ENCODE measurements around the gene PINK1.

Gene PINK1

DNA sequence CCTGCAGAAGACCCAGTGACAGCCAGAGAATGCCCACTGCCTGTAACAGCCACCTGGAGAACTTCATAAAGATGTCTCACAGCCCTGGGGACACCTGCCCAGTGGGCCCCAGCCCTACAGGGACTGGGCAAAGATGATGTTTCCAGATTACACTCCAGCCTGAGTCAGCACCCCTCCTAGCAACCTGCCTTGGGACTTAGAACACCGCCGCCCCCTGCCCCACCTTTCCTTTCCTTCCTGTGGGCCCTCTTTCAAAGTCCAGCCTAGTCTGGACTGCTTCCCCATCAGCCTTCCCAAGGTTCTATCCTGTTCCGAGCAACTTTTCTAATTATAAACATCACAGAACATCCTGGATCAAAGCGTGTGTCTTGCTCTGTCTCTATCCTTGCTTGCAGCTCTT, 14.7 kb upstream of the PINK1 start:
- Mint-ChIP-seq H3K9me3 (no peaks in the 10 kb centered on the region), H3K4me3 (no peak overlapping the region), H3K36me3 (ENCODE audit: low read depth) (peaks cover 62% of the 10 kb centered on the region), H3K27ac (no peak overlapping the region), H3K4me1 (ENCODE audit: low read depth) (no peaks in the 10 kb centered on the region), H3K27me3 (no peaks in the 10 kb centered on the region)
- intact Hi-C loops (cut with micrococcal nuclease), result no loop called here

DNA sequence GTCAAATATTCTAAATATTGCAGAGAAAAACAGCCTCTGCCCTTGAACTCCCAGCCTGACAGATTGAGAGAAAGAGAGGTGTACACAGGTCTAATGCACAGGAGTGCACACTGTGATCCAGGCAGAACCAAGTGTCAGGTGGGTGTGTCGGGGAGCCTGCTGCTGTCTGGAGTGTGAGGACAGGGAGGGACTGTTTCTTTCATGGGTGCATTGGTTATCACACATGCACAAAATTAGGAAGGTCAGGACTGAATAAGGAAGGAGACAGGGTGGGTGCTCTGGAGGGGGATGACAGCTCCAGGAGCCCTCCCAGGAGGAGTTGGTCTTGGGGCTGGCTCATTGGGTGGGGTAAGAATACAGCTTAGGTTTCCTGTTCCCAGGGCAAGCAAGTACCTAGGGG, 13.3 kb upstream of the PINK1 start:
- H3K27ac Mint-ChIP-seq, result no peak overlapping the region
- H3K4me3 Mint-ChIP-seq, result no peak overlapping the region
- peaks cover 49% of the 10 kb centered on the region for H3K36me3 Mint-ChIP-seq (ENCODE audit: low read depth)
- no peaks in the 10 kb centered on the region for H3K4me1 Mint-ChIP-seq (ENCODE audit: low read depth)
- H3K9me3 Mint-ChIP-seq, result no peaks in the 10 kb centered on the region
- no peaks in the 10 kb centered on the region for H3K27me3 Mint-ChIP-seq
- intact Hi-C loops (cut with micrococcal nuclease), result no loop called here

DNA sequence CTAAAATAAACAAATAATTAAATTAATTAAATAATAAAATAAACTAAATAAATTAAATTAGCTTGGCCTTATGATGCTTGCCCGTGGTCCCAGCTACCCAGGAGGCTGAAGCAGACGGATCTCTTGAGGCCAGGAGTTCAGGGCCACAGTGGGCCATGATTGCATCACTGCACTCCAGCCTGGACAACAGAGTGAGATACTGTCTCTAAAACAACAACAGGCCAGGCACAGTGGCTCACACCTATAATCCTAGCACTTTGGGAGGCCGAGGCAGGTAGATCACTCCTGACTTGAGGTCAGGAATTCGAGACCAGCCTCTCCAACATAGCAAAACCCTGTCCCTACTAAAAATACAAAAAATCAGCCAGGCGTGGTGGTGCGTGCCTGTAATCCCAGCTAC, 12.2 kb upstream of the PINK1 start:
- H3K4me1 Mint-ChIP-seq (ENCODE audit: low read depth), result no peaks in the 10 kb centered on the region
- no peaks in the 10 kb centered on the region for H3K9me3 Mint-ChIP-seq
- intact Hi-C loops (cut with micrococcal nuclease), result no loop called here
- no peak overlapping the region for H3K4me3 Mint-ChIP-seq
- no peaks in the 10 kb centered on the region for H3K27me3 Mint-ChIP-seq
- H3K27ac Mint-ChIP-seq, result no peak overlapping the region
- H3K36me3 Mint-ChIP-seq (ENCODE audit: low read depth), result peaks cover 40% of the 10 kb centered on the region

GRCh38 chr1:20624709-20625108, 8.5 kb upstream of the PINK1 start:
- Mint-ChIP-seq H3K36me3 (ENCODE audit: low read depth) (peaks cover 6% of the 10 kb centered on the region), H3K27ac (no peak overlapping the region), H3K27me3 (no peaks in the 10 kb centered on the region), H3K4me1 (ENCODE audit: low read depth) (no peaks in the 10 kb centered on the region), H3K4me3 (no peak overlapping the region), H3K9me3 (peaks cover 15% of the 10 kb centered on the region)
- intact Hi-C loops (cut with micrococcal nuclease), result no loop called here

DNA sequence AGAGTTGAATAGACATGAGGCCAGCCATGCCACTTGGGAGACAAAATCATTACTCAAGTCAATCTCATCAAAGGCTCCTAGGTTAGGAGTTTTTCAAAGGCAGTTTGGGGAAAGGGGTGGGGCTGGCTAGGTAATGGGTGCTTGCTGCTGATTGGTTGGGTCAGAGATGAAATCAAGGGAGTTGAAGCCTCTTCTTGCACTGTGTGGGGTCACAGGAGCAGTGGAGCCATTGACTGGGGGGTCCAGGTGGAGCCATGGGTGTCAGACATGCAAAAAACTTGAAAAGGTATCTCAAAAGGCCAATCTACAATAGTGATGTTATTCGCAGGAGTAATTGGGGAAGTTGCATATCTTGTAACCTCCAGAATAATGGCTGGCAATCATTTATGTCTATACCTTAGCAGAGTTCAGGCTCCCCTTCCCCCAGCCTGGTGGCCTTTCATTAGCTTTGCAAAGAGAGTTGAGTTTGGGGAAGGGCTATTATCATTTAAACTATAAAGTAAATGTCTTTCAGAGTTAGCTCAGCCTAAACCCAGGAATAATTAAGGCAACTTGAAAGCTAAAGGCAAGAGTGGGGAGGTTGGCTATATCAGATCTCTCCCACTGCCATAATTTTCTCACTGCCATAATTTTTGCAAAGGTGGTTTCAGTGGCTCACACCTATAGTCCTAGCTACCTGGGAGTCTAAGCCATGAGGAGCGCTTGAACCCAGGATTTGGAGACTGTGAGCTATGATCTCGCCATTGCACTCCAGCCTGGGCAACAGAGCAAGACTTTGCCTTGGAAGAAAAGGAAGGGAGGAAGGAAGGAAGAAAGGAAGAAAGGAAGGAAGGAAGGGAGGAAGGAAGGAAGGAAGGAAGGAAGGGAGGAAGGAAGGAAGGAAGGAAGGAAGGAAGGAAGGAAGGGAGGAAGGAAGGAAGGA, 7.8 kb upstream of the PINK1 start:
- Mint-ChIP-seq H3K27ac (no peak overlapping the region), H3K4me1 (ENCODE audit: low read depth) (no peaks in the 10 kb centered on the region)

GRCh38 chr1:20626098-20626427, 7.2 kb upstream of the PINK1 start:
- Mint-ChIP-seq H3K27me3 (peaks cover 4% of the 10 kb centered on the region), H3K9me3 (peaks cover 15% of the 10 kb centered on the region)
- intact Hi-C loops (cut with micrococcal nuclease), result no loop called here

More for the DNA sequence above, 7.8 kb upstream of the PINK1 start:
- intact Hi-C loops (cut with micrococcal nuclease), result no loop called here
- Mint-ChIP-seq H3K4me3 (no peak overlapping the region), H3K36me3 (ENCODE audit: low read depth) (no peaks in the 10 kb centered on the region), H3K27me3 (peaks cover 2% of the 10 kb centered on the region), H3K9me3 (peaks cover 15% of the 10 kb centered on the region)

DNA sequence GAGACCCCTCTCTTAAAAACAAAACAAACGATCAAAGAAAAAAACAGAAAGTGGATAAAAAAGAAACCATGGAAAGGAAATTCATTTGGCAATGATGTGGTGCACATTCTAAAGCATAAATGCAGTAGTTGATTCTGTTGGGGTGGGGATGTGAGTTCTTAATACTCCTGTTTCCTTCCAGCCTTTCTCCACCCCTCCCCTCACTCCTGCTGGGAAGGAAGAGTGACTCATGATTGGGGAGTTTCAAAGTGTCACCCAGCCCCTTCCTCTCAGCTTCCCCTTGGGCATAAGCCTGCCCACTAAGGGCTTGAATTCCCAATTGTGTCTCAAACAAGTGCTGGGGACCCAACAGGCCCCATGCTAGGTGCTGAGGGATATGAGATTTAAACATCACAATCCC, 6.7 kb upstream of the PINK1 start:
- peaks cover 15% of the 10 kb centered on the region for H3K9me3 Mint-ChIP-seq
- H3K4me3 Mint-ChIP-seq, result no peak overlapping the region

More at GRCh38 chr1:20626098-20626427, 7.2 kb upstream of the PINK1 start:
- Mint-ChIP-seq H3K36me3 (ENCODE audit: low read depth) (no peaks in the 10 kb centered on the region), H3K27ac (no peak overlapping the region), H3K4me1 (ENCODE audit: low read depth) (no peaks in the 10 kb centered on the region), H3K4me3 (no peak overlapping the region)

DNA sequence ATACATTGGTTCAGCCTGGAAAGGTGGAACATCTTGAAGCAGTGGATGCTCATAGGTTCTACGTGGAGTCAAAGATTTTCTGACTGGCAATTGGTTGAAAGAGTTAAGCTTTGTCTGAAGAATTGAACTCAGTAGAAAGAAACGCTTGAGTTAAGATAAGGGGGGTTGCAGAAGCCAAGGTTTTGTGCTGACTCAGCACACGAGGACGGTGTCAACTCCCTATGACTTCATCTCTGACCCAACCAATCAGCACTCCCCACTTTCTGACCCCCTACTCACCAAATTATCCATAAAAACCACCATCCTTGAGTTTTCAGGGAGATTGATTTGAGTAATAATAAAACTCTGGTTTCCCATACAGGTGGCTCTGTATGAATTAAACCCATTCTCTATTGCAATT, 2.5 kb upstream of the PINK1 start:
- Mint-ChIP-seq H3K9me3 (peaks cover 15% of the 10 kb centered on the region), H3K4me1 (ENCODE audit: low read depth) (peaks cover 9% of the 10 kb centered on the region), H3K4me3 (no peak overlapping the region), H3K36me3 (ENCODE audit: low read depth) (no peaks in the 10 kb centered on the region), H3K27ac (no peak overlapping the region), H3K27me3 (peaks cover 4% of the 10 kb centered on the region)
- intact Hi-C loops (cut with micrococcal nuclease), result no loop called here

More for the DNA sequence above, 6.7 kb upstream of the PINK1 start:
- no peaks in the 10 kb centered on the region for H3K4me1 Mint-ChIP-seq (ENCODE audit: low read depth)
- intact Hi-C loops (cut with micrococcal nuclease), result no loop called here
- peaks cover 4% of the 10 kb centered on the region for H3K27me3 Mint-ChIP-seq
- no peaks in the 10 kb centered on the region for H3K36me3 Mint-ChIP-seq (ENCODE audit: low read depth)
- no peak overlapping the region for H3K27ac Mint-ChIP-seq

- intact Hi-C loops (cut with micrococcal nuclease), result no loop called here
- H3K4me3 Mint-ChIP-seq, result no peak overlapping the region
Measured at GRCh38 chr1:20632386-20632785, 872 bp upstream of the PINK1 start.

GRCh38 chr1:20634065-20634593, 871 bp downstream of the PINK1 start:
- H3K9me3 Mint-ChIP-seq, result peaks cover 3% of the 10 kb centered on the region
- intact Hi-C loops (cut with micrococcal nuclease), result no loop called here

More at GRCh38 chr1:20632386-20632785, 872 bp upstream of the PINK1 start:
- Mint-ChIP-seq H3K27ac (no peak overlapping the region), H3K9me3 (peaks cover 8% of the 10 kb centered on the region), H3K27me3 (peaks cover 4% of the 10 kb centered on the region), H3K4me1 (ENCODE audit: low read depth) (peaks cover 9% of the 10 kb centered on the region), H3K36me3 (ENCODE audit: low read depth) (peaks cover 12% of the 10 kb centered on the region)

GRCh38 chr1:20634594-20635084, 1.4 kb downstream of the PINK1 start:
- Mint-ChIP-seq H3K4me3 (peak overlapping the region; percentile 81), H3K36me3 (ENCODE audit: low read depth) (peaks cover 34% of the 10 kb centered on the region), H3K9me3 (no peaks in the 10 kb centered on the region), H3K27ac (no peak overlapping the region), H3K27me3 (peaks cover 4% of the 10 kb centered on the region), H3K4me1 (ENCODE audit: low read depth) (peaks cover 9% of the 10 kb centered on the region)
- intact Hi-C loops (cut with micrococcal nuclease), result no loop called here

More at GRCh38 chr1:20634065-20634593, 871 bp downstream of the PINK1 start:
- Mint-ChIP-seq H3K4me3 (peak overlapping the region; percentile 81), H3K27me3 (peaks cover 4% of the 10 kb centered on the region), H3K4me1 (ENCODE audit: low read depth) (peaks cover 9% of the 10 kb centered on the region), H3K27ac (peak overlapping the region; percentile 67), H3K36me3 (ENCODE audit: low read depth) (peaks cover 29% of the 10 kb centered on the region)

- H3K27me3 Mint-ChIP-seq, result no peaks in the 10 kb centered on the region
- H3K4me3 Mint-ChIP-seq, result no peak overlapping the region
- no peak overlapping the region for H3K27ac Mint-ChIP-seq
- H3K4me1 Mint-ChIP-seq (ENCODE audit: low read depth), result peaks cover 13% of the 10 kb centered on the region
- no peaks in the 10 kb centered on the region for H3K9me3 Mint-ChIP-seq
- intact Hi-C loops (cut with micrococcal nuclease), result no loop called here
- peaks cover 56% of the 10 kb centered on the region for H3K36me3 Mint-ChIP-seq (ENCODE audit: low read depth)
Measured at GRCh38 chr1:20636785-20637347, 3.6 kb downstream of the PINK1 start.

DNA sequence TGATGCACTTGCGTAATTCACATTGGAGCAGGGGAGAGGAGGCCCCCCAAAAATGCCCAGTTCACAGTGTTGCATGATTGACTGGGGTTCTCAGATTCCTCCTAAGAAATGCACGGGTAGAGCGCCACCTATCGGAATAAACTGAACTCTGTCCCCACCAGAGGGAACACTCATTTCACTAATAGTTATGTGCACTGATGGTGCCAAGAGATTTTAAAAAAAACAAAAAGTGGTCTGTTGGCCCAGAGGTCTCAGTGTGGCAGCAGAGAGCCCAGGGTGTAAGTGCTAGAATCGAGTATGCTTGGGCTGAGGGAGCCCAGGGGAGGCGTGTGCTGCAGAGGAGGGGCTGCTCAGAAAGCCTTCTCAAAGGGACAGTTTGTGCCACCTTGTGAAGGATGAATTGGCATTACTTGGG, 6.9 kb downstream of the PINK1 start:
- Mint-ChIP-seq H3K27me3 (no peaks in the 10 kb centered on the region), H3K4me3 (no peak overlapping the region), H3K4me1 (ENCODE audit: low read depth) (peaks cover 11% of the 10 kb centered on the region), H3K9me3 (no peaks in the 10 kb centered on the region), H3K27ac (no peak overlapping the region), H3K36me3 (ENCODE audit: low read depth) (peaks cover 84% of the 10 kb centered on the region)
- intact Hi-C loops (cut with micrococcal nuclease), result loop anchor here (1.0 kb wide), 2 partner anchors 65 to 118 kb away; no protein-coding TSS in a partner anchor

DNA sequence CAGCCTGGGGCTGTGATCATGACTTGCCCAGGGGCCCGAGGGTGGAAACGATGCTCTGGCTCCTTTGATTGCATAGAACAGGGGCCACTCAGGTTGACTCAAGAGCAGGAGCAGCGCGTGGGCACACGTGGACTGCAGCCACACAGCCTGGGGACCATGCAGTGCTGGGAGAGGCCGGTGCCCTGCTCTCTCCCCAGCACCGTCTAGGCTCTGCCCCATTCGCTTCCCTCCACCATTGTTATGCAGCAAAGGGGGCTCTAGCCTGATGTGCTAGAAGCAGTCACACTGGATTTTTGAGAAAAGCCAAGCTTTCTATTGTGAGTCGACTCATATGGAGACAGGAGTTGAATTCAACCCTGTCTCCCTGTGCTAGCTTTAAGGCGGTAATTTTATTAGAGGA, 8.7 kb downstream of the PINK1 start:
- Mint-ChIP-seq H3K4me1 (ENCODE audit: low read depth) (peaks cover 11% of the 10 kb centered on the region), H3K27me3 (no peaks in the 10 kb centered on the region), H3K36me3 (ENCODE audit: low read depth) (peaks cover 87% of the 10 kb centered on the region), H3K27ac (no peak overlapping the region), H3K4me3 (no peak overlapping the region), H3K9me3 (no peaks in the 10 kb centered on the region)
- intact Hi-C loops (cut with micrococcal nuclease), result no loop called here

Measured in dendritic cell treated with granulocyte-macrophage colony-stimulating factor and Interleukin-4, amounts not matched to agents 40 ng/mL and 50 ng/mL, for 4 days (primary cell).